GM12801 (cell line): Measurements from ENCODE around the gene CTIF.

Experiments
- TF ChIP-seq, protein P1 (sequence below): IDR thresholded peaks from one replicate; pipeline ENCODE4 v1.5.1; 2011; ENCODE audit warnings: control low read depth; ENCODE audit not compliant: insufficient read length; ENCODE audit errors: extremely low read depth

CTIF gene

DNA sequence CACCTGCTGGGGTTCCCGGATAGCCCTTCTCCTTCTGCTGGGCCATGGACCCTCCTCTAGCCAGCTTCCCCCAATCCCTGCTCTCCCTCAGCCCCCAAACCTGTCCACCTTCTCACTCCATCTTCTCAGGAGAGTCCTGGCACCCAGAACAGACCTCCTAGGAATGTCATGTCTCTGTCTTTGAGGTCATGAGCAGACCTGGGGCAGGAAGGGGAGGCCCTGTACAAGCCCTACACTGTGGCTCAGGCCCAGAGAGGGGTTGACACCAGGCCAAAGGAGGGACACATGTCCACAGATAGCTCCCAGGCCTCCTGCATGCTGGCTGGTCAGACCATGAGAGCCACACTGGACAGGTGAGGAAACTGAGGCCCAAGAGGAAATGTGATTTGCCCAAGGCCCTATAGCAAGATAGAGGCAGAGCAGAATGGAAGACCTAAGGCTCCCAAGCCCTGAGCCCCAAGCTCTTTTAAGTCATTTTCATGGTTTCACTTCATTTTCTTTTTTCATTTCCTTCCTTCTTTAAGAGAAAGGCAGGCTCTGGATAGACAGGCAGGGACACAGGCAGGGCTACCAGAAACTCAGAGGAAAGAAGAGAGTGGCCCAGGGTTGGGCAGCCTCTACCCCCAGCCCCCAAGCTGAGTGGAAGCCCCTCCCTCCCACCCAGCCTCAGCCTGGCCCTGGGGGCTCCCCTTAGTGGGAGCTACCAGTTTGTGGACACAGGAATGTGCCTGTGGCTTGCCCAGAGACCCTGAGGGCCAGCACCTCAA lies 252.2 kb downstream of the CTIF start:
- TF ChIP-seq, protein P1, sequence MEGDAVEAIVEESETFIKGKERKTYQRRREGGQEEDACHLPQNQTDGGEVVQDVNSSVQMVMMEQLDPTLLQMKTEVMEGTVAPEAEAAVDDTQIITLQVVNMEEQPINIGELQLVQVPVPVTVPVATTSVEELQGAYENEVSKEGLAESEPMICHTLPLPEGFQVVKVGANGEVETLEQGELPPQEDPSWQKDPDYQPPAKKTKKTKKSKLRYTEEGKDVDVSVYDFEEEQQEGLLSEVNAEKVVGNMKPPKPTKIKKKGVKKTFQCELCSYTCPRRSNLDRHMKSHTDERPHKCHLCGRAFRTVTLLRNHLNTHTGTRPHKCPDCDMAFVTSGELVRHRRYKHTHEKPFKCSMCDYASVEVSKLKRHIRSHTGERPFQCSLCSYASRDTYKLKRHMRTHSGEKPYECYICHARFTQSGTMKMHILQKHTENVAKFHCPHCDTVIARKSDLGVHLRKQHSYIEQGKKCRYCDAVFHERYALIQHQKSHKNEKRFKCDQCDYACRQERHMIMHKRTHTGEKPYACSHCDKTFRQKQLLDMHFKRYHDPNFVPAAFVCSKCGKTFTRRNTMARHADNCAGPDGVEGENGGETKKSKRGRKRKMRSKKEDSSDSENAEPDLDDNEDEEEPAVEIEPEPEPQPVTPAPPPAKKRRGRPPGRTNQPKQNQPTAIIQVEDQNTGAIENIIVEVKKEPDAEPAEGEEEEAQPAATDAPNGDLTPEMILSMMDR: no peak

DNA sequence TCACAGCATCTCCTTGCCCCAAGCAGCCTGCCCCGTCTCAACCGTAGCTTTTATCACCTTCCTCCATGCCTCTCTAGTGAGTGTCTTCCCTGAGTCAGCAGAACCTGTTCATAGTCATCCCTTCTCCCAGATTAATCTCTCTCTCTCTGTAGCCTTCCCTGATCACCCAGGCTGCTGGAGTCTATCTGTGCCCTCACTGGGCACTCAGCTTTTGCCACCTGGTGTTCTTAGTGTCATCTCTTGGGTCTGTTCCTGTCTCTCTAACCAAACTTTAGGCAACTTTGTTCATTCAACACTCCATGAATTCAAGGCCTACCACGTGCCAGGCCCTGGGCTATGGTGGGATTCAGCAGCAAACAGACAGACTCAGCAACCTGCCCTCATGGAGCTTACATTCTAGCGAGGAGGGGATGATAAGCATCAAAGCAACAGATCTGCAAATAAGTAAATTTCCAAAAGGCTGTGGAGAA lies 252.8 kb downstream of the CTIF start:
- TF ChIP-seq, protein P1: no peak

- TF ChIP-seq, protein P1: no peak
Observed at GRCh38 chr18:48792141-48792540, 253.3 kb downstream of the CTIF start.

- TF ChIP-seq, protein P1: no peak
Observed at GRCh38 chr18:48792611-48793380, 254.0 kb downstream of the CTIF start.

DNA sequence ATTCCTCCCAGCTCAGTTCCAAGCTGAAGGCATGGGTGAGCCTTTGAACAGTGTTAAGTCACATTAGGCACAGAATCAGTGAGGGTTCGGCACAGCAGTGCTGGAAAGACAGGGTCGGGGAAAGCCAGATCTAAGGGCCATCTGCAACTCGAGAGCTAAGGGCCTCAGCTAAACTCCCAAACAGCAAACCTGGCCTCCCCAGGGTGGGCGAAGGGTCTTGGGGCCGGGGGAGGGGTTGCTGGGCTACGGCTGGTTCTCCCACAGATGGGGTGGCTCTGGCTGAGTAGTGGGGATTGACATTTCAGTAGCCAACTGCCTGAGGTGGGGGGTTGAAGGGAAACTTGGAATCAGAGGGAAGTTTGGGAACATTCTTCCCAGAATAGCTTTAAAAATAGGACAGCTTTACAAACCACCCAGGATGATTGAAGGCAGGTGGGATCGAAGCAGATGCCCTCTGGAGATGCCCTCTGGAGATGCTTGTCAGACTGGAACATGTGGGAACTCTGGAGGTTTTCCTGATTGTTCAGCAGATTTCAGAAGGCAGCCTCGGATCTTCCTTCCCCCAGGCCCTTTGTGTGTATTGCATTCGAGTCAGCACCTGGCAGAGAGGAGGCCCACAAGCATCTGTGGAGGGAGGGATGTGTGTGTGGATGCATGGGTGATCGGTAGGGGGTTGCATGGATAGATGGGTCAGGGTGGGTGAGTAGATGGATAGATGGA lies 255.6 kb downstream of the CTIF start:
- TF ChIP-seq, protein P1: no peak

GRCh38 chr18:48795696-48796095 lies 256.9 kb downstream of the CTIF start:
- TF ChIP-seq, protein P1: no peak
